ENCODE results near the gene SH3GLB2. TPM values are rescaled to one million over a fixed set of nuclear protein-coding genes. Genes with fewer than 3 reads are reported as not detected.

Gene SH3GLB2
- total and polyA plus RNA-seq, 2 experiments from 2014 or later = 21.9 to 68.0 TPM

GRCh38 chr9:128999581-129000206 lies 28.4 kb downstream of the SH3GLB2 start:
- no peak overlapping the region for H3K27ac Mint-ChIP-seq
- TF ChIP-seq POLR2AphosphoS5 (IDR thresholded peaks at IDR 0.05; ENCODE audit: low read depth) (no peak), CREB1 (CRISPR knock-in tag; IDR thresholded peaks at IDR 0.05; ENCODE audit: low read depth) (no peak), STAT1 (IDR thresholded peaks at IDR 0.05; ENCODE audit: unreplicated experiment) (no peak), EZH2 (IDR thresholded peaks at IDR 0.05; ENCODE audit: low read depth, unreplicated experiment) (no peak), NANOG (IDR thresholded peaks at IDR 0.05; ENCODE audit: borderline replicate concordance) (no peak), ZNF114 (CRISPR knock-in tag; IDR thresholded peaks at IDR 0.05) (no peak), EZH2phosphoT487 (IDR thresholded peaks at IDR 0.05; ENCODE audit: unreplicated experiment) (no peak), JUNB (IDR thresholded peaks at IDR 0.05; ENCODE audit: unreplicated experiment) (no peak)
- TF ChIP-seq, protein P1, sequence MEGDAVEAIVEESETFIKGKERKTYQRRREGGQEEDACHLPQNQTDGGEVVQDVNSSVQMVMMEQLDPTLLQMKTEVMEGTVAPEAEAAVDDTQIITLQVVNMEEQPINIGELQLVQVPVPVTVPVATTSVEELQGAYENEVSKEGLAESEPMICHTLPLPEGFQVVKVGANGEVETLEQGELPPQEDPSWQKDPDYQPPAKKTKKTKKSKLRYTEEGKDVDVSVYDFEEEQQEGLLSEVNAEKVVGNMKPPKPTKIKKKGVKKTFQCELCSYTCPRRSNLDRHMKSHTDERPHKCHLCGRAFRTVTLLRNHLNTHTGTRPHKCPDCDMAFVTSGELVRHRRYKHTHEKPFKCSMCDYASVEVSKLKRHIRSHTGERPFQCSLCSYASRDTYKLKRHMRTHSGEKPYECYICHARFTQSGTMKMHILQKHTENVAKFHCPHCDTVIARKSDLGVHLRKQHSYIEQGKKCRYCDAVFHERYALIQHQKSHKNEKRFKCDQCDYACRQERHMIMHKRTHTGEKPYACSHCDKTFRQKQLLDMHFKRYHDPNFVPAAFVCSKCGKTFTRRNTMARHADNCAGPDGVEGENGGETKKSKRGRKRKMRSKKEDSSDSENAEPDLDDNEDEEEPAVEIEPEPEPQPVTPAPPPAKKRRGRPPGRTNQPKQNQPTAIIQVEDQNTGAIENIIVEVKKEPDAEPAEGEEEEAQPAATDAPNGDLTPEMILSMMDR (conservative IDR thresholded peaks at IDR 0.05; ENCODE audit: low read depth in 2 of 2) = no peak
- H3K4me1 Mint-ChIP-seq = no peaks in the 10 kb centered on the region
- Histone ChIP-seq H3K9me2 (ENCODE audit: insufficient read depth) (no peaks in the 10 kb centered on the region), H3K4me3 (no peak overlapping the region), H3K79me2 (replicated peaks; ENCODE audit: insufficient read depth) (no peaks in the 10 kb centered on the region), H3K27ac (ENCODE audit: low read depth) (no peak overlapping the region), H3K4me1 (ENCODE audit: insufficient read depth) (no peaks in the 10 kb centered on the region), H3F3A (replicated peaks; ENCODE audit: low read depth) (0 out of 2 replicates have a peak, but pooled peaks cover 9% of the 10 kb centered on the region), H3K4me2 (no peak overlapping the region), H2AFZ (no peak overlapping the region), H3K36me3 (ENCODE audit: insufficient read depth) (peaks cover 49% of the 10 kb centered on the region), H4K20me1 (replicated peaks; ENCODE audit: insufficient read depth) (peaks cover 12% of the 10 kb centered on the region), H3K27me3 (ENCODE audit: insufficient read depth) (no peaks in the 10 kb centered on the region)
- H3K27me3 Mint-ChIP-seq (ENCODE audit: insufficient read depth, low read depth, poor library complexity) = peaks cover 10% of the 10 kb centered on the region
- ATAC-seq (no peak), DNase-seq (ENCODE audit: low spot score) (no peak)
- H3K4me3 Mint-ChIP-seq = no peak overlapping the region
- peaks cover 95% of the 10 kb centered on the region for H3K36me3 Mint-ChIP-seq (ENCODE audit: low read depth)
- no peaks in the 10 kb centered on the region for H3K9me3 Mint-ChIP-seq

DNA sequence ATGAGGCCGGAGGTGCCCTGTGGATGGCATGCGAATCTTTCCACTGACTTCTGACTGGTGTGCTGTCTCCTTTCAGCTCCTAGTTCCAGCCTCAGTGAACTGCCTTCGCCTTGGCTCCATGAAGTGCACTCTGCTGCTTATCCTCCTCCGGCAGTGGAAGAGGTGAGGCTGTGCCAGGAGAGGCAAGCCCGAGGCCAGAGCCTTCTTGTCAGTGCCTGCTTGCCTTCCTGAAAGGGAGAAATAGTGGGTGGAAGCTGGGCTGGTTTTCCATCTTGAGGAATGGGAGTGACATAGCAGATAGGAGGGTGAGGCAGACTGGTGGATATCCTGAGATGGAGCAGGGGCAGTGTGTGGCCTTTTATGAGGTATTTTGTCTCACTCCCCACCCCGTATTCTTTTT lies 29.7 kb downstream of the SH3GLB2 start:
- Histone ChIP-seq H3K79me2 (replicated peaks; ENCODE audit: insufficient read depth) (no peaks in the 10 kb centered on the region), H3K4me1 (ENCODE audit: insufficient read depth) (no peaks in the 10 kb centered on the region), H2AFZ (no peak overlapping the region), H4K20me1 (replicated peaks; ENCODE audit: insufficient read depth) (peaks cover 17% of the 10 kb centered on the region), H3K4me3 (no peak overlapping the region), H3K36me3 (ENCODE audit: insufficient read depth) (peaks cover 57% of the 10 kb centered on the region), H3K27me3 (ENCODE audit: insufficient read depth) (no peaks in the 10 kb centered on the region), H3K9me2 (ENCODE audit: insufficient read depth) (no peaks in the 10 kb centered on the region), H3K4me2 (no peak overlapping the region), H3K27ac (ENCODE audit: low read depth) (no peak overlapping the region), H3F3A (replicated peaks; ENCODE audit: low read depth) (0 out of 2 replicates have a peak, but pooled peaks cover 11% of the 10 kb centered on the region)
- Mint-ChIP-seq H3K4me1 (no peaks in the 10 kb centered on the region), H3K27ac (no peak overlapping the region), H3K4me3 (no peak overlapping the region), H3K27me3 (ENCODE audit: insufficient read depth, low read depth, poor library complexity) (peaks cover 10% of the 10 kb centered on the region), H3K36me3 (ENCODE audit: low read depth) (peaks cover 97% of the 10 kb centered on the region), H3K9me3 (no peaks in the 10 kb centered on the region)
- DNase-seq (ENCODE audit: low spot score) (no peak), ATAC-seq (no peak)
- TF ChIP-seq NANOG (IDR thresholded peaks at IDR 0.05; ENCODE audit: borderline replicate concordance) (no peak), STAT1 (IDR thresholded peaks at IDR 0.05; ENCODE audit: unreplicated experiment) (no peak), REST (IDR thresholded peaks at IDR 0.05; ENCODE audit: unreplicated experiment) (no peak), CREB1 (CRISPR knock-in tag; IDR thresholded peaks at IDR 0.05; ENCODE audit: low read depth) (no peak), ZNF114 (CRISPR knock-in tag; IDR thresholded peaks at IDR 0.05) (no peak), ZNF331 (CRISPR knock-in tag; IDR thresholded peaks at IDR 0.05; ENCODE audit: low read depth) (no peak), ETS1 (IDR thresholded peaks at IDR 0.05) (no peak), POLR2AphosphoS5 (IDR thresholded peaks at IDR 0.05; ENCODE audit: low read depth) (no peak), EZH2phosphoT487 (IDR thresholded peaks at IDR 0.05; ENCODE audit: unreplicated experiment) (no peak)
- TF ChIP-seq, protein P1 (conservative IDR thresholded peaks at IDR 0.05; ENCODE audit: low read depth in 2 of 2) = no peak
